HG03159 (cell line): ENCODE results near the gene P2RY11.

Experiments
- ATAC-seq: cut with Tn5 transposase; IDR thresholded peaks from one replicate; pipeline ENCODE4 v1.9.1; 2021; ENCODE audit warnings: mild to moderate bottlenecking, moderate library complexity; ENCODE audit not compliant: unreplicated experiment

P2RY11 gene

DNA sequence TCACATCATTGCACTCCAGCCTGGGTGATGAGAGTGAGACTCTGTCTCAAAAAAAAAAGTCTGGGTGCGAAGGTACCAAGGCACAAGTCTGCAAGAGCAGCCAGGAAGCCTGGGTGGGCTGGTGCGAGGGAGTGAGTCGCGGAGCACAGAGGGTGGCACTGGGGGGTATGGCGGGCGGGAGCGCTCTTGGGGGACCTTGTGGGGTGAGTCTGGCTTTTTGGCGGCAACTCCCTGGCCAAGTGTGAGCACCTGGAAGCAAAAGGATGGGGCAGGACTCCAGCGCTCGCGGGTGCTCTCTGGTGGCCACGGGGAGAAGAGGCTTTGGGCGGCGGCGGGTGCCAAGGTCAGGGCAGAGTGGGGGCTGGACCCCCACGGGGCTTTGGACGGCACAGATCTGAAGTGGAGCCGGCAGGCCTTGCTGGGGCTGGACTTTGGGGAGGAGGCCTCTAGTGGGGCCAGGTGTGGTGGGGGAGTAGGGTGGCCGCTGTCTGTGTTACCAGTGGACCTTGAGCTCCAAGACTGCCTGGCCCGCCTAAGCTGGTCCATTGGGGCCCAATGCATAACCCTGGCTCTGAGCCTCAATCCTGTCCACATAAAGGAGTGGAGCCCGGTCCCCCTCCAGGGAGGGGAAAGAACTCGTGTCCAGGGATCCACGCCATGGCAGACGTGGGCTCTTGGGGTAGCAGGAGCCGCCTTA lies 1.6 kb downstream of the P2RY11 start:
- no peak for ATAC-seq

DNA sequence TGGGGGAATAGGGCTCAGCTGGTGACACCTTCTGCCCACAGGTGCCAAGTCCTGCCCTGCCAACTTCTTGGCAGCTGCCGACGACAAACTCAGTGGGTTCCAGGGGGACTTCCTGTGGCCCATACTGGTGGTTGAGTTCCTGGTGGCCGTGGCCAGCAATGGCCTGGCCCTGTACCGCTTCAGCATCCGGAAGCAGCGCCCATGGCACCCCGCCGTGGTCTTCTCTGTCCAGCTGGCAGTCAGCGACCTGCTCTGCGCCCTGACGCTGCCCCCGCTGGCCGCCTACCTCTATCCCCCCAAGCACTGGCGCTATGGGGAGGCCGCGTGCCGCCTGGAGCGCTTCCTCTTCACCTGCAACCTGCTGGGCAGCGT lies 2.1 kb downstream of the P2RY11 start:
- ATAC-seq: no peak

DNA sequence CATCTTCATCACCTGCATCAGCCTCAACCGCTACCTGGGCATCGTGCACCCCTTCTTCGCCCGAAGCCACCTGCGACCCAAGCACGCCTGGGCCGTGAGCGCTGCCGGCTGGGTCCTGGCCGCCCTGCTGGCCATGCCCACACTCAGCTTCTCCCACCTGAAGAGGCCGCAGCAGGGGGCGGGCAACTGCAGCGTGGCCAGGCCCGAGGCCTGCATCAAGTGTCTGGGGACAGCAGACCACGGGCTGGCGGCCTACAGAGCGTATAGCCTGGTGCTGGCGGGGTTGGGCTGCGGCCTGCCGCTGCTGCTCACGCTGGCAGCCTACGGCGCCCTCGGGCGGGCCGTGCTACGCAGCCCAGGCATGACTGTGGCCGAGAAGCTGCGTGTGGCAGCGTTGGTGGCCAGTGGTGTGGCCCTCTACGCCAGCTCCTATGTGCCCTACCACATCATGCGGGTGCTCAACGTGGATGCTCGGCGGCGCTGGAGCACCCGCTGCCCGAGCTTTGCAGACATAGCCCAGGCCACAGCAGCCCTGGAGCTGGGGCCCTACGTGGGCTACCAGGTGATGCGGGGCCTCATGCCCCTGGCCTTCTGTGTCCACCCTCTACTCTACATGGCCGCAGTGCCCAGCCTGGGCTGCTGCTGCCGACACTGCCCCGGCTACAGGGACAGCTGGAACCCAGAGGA lies 2.6 kb downstream of the P2RY11 start:
- ATAC-seq: no peak

DNA sequence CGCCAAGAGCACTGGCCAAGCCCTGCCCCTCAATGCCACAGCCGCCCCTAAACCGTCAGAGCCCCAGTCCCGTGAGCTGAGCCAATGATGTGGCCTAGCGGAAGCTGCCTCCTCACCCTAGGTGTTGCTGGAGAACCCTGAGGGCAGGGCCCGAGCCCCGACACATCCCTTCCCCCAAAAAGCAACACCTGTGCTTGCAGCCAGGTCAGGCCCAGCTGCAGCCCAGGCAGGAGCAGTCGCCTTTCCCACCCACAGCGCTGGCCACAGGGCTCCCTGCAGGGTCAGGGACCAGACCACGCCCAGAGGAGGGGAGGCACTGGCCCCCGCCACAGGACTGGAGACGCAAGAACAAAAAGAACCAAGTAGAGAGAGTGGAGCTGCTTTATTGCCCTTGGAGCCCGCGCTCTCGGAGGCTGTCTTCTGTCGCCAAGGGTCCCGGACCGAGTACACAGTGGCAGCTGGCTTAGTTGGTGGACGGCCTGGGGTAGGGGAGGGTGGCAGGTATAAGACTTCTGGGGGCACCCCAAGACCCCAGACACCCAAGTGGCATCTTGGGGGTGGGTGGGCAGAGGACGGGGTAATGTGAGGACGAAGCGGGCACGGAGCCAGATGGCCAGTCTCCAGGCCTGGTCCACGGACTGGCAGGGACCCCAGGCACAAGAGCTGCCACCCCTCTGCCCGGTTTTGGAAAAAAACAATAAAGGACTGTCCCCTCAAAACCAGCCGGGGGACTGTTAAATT lies 3.3 kb downstream of the P2RY11 start:
- no peak for ATAC-seq

GRCh38 chr19:10115392-10116084 lies 4.0 kb downstream of the P2RY11 start:
- no peak for ATAC-seq

DNA sequence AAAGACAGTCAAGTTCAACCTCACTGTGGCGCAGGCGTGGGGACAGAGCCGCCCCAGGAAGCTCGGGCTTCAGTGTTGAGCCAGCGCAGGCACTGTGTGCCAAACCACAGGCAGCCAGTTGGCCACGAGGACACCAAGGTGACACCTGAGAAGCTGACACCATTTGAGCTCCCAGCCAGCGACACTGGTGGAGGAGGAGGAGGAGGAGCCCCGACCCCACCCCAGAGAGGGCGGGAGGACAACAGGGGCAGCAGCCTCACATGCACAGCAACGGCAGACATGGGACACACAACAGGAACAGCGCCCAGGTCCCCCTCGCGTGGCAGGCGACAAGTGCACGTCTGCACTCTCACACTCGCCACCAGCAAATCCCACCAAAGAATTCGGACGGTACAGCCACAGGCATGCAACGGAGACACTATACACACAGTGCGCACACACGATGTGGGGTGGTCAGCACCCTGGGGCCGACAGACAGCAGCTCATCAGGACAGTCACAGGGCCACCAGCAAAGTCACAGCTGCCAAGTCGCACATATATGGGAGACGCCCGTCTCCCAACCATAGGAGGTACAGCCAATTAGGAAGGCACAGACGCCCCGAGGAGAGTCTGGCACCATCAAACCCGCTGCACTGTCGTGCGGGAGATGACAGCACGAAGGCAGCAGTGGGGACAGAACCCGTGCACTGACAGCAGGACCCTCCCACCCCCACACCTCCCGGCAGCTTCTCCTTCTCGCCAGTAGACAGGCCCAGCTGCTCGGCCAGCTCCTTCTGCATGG lies 4.8 kb downstream of the P2RY11 start:
- no peak for ATAC-seq

GRCh38 chr19:10116866-10117616 lies 5.5 kb downstream of the P2RY11 start:
- no peak for ATAC-seq

GRCh38 chr19:10118960-10119359 lies 7.5 kb downstream of the P2RY11 start:
- no peak for ATAC-seq

DNA sequence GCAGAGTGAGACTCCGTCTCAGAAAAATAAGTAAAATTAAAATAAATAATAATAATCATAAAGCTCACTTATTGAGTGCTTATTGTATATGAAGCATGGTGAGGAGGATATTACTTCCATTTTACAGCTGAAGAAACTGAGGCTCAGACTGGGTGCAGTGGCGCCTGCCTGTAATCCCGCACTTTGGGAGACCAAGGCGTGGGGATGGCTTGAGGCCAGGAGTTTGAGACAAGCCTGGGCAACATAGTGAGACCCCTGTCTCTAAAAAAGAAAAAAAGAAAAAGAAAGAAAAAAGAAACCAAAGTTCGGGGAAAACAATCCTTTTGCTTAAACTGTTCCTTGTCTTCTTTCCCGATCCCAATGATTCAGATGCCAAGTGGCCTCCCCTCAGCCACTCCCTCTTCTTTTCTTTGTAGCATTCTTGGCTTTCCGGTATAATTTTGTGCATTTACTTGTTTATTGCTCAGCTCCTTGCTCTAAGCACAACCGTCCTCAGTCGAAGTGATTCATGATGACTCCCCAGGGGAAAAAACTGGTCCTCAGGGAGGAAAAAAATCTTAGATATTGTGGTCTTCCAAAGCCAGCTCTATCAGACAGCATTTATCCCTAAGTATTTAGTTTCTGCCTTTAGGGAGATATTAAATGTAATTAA lies 9.2 kb downstream of the P2RY11 start:
- ATAC-seq: no peak

- ATAC-seq: no peak
Observed at GRCh38 chr19:10122045-10122444, 10.6 kb downstream of the P2RY11 start.

GRCh38 chr19:10124429-10124828 lies 12.9 kb downstream of the P2RY11 start:
- no peak for ATAC-seq

GRCh38 chr19:10126213-10126639 lies 14.7 kb downstream of the P2RY11 start:
- ATAC-seq: no peak

GRCh38 chr19:10132905-10133304 lies 21.4 kb downstream of the P2RY11 start:
- ATAC-seq: no peak

- no peak for ATAC-seq
Observed at GRCh38 chr19:10133596-10133995, 22.1 kb downstream of the P2RY11 start.

GRCh38 chr19:10134040-10134439 lies 22.5 kb downstream of the P2RY11 start:
- no peak for ATAC-seq

DNA sequence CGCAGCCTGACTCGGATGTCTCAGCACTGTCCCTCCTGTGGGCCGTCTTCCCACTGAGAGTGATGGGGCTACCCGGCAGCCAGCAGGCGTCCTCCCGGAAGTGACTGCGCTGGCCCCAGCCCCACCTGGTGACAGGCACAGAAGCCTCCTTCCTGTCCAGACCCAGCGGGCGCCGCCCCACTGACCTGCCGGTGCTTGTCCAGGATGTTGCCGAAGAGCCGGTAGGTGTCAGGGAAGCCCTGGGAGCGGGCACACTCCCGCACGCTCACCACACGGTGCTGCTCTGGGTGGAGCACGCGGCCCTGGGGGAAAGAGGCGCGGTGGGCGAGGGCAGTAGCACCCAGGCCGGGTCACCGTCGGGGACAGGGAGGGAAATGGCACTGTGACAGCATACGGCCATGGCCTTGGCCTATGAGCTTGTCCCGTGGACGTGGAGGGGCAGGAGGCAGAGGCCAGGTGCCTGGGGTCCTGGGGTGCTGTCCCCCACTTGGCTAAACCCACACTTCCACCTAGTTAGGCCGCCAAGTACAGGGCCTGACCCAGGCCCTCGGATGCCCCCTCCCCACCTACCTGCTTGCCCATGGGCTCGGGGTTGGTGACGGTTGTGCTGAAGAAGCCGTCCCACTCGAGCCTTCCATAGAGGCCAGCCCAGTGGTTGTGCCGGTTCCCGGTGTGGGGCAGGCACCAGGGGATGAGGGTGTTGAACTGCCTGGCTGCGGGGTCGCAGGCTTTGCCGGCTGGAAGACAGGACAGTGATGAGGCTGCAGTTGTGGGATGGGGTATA lies 24.2 kb downstream of the P2RY11 start:
- ATAC-seq: no peak

- ATAC-seq: no peak
Observed at GRCh38 chr19:10136936-10137335, 25.4 kb downstream of the P2RY11 start.
